ENCODE results near the gene BPGM.

GRCh38 chr7:134645478-134645877 lies 1.2 kb upstream of the BPGM start:
- TF ChIP-seq CTCF (IDR thresholded peaks at IDR 0.05; ENCODE audit: poor library complexity) (no peak), EZH2 (IDR thresholded peaks at IDR 0.05; ENCODE audit: borderline replicate concordance) (no peak), EZH2phosphoT487 (IDR thresholded peaks at IDR 0.05; ENCODE audit: low read depth, severe bottlenecking, unreplicated experiment) (no peak)

Data from hepatocyte (in vitro differentiated cells).